MCF 10A (cell line): Measurements from ENCODE around the gene NCKAP5L. TPM values are rescaled to one million over a fixed set of nuclear protein-coding genes. Genes with fewer than 3 reads are reported as not detected.

Experiments
- BruUV-seq: library from RNA; stranded (reverse); fragments of 400-500 nt; replicated peaks from 2 replicates; lab custom pipeline; 2021; lab: Mats Ljungman, UMichigan
- CTCF ChIA-PET: fragments of 300-600 bp; sonication (Branson Sonifier 250); formaldehyde crosslinking; extraction: SDS; loops from one replicate; lab custom pipeline; 2021; ENCODE audit warnings: antibody characterized with exemption, inconsistent platforms; lab: Yijun Ruan, JAX
- POLR2A ChIA-PET: fragments of 300-600, 350-650 bp; sonication (Branson Sonifier 250); formaldehyde crosslinking; extraction: SDS; loops from one replicate; lab custom pipeline; 2020; ENCODE audit warnings: antibody characterized with exemption, inconsistent platforms; lab: Yijun Ruan, JAX
- DNase-seq: peaks from one replicate; pipeline ENCODE4 v3.0.0-alpha.2; 2018; ENCODE audit not compliant: unreplicated experiment
- H3K27ac Mint-ChIP-seq: one replicate; pipeline ENCODE4 v1.8.0; 2022; ENCODE audit warnings: mild to moderate bottlenecking, low read depth, mixed read lengths; ENCODE audit not compliant: unreplicated experiment
- H3K27me3 Mint-ChIP-seq: one replicate; pipeline ENCODE4 v1.8.0; 2022; ENCODE audit warnings: mixed read lengths; ENCODE audit not compliant: insufficient read depth, unreplicated experiment
- H3K36me3 Mint-ChIP-seq: one replicate; pipeline ENCODE4 v1.8.0; 2022; ENCODE audit warnings: mild to moderate bottlenecking, moderate library complexity, mixed read lengths; ENCODE audit not compliant: insufficient read depth, unreplicated experiment
- H3K4me1 Mint-ChIP-seq: one replicate; pipeline ENCODE4 v1.8.0; 2022; ENCODE audit warnings: mixed read lengths; ENCODE audit not compliant: insufficient read depth, unreplicated experiment
- H3K4me3 Mint-ChIP-seq: one replicate; pipeline ENCODE4 v1.8.0; 2022; ENCODE audit warnings: mild to moderate bottlenecking, moderate library complexity, mixed read lengths; ENCODE audit not compliant: unreplicated experiment
- H3K9me3 Mint-ChIP-seq: one replicate; pipeline ENCODE4 v1.8.0; 2022; ENCODE audit warnings: mixed read lengths; ENCODE audit not compliant: unreplicated experiment
- intact Hi-C: fragments of 100-400 bp; cut with micrococcal nuclease; formaldehyde crosslinking; loops from 2 replicates; pipeline ENCODE4 v1.14.1; 2022
- total RNA-seq: library from RNA; stranded (reverse); gene quantifications from 2 replicates; pipeline ENCODE4 v1.2.3, GENCODE V29; 2022
- TF ChIP-seq, protein P1 (sequence below): fragments of 200-600 bp; IDR thresholded peaks from one replicate; pipeline ENCODE4 v1.8.0; 2022; ENCODE audit warnings: antibody characterized with exemption, mild to moderate bottlenecking; ENCODE audit not compliant: unreplicated experiment

Gene NCKAP5L
- total RNA-seq, 1 experiment from 2014 or later = 19.9 TPM

DNA sequence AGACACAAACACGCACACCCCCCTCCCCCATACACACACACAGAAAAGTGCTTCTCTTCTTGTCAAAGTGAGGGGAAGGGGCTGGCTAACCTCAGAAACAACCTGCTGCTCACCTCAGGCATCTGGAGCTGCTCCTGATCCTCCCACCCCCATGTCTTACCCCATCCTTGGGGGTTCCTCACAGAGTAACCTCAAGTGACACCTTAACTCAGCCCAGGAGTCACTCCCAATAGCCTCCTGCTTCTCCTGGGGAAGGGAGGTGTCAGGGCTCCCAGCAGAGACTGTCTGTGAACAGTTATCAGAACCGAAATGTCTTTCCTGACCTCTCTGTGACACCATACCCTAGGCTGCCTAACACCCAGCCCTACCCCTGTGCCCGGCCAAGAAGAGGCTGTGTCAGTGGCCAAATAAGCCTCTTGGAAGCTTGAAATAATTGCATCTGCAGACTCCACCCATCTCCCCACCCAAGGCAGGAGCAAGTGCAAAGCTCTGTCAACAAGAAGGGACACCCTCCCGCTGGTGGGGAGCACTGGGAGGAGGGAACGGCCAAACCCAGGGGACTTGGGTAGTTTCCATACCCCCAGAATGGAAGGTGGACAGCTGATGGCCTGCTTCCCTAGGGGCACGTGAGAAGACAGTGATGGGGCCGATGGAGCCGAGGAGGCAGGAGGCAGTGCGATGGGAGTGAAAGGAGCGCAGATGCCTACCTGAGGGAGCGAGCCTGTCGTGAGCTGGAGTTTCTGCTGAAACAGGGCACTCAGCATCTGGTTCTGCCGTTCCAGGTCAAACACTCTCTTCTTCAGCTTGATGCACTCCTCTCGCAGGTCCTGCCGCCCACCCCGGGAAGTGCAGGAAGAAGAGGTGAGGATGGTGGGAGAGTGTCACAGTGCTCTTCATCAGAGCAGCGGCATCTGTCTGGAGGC is 26.8 kb downstream of the NCKAP5L start:
- Mint-ChIP-seq H3K4me3 (no peak overlapping the region), H3K27ac (no peak overlapping the region)
- no TSS peak for BruUV-seq

GRCh38 chr12:49800421-49801140 is 27.6 kb downstream of the NCKAP5L start:
- CTCF ChIA-PET = interaction anchor here (0.8 to 1.4 kb wide), 3 partner anchors 22 to 66 kb away, joined by 3 to 7 read pairs (median 5); no protein-coding TSS in a partner anchor

More for the DNA sequence above, 26.8 kb downstream of the NCKAP5L start:
- TF ChIP-seq, protein P1, sequence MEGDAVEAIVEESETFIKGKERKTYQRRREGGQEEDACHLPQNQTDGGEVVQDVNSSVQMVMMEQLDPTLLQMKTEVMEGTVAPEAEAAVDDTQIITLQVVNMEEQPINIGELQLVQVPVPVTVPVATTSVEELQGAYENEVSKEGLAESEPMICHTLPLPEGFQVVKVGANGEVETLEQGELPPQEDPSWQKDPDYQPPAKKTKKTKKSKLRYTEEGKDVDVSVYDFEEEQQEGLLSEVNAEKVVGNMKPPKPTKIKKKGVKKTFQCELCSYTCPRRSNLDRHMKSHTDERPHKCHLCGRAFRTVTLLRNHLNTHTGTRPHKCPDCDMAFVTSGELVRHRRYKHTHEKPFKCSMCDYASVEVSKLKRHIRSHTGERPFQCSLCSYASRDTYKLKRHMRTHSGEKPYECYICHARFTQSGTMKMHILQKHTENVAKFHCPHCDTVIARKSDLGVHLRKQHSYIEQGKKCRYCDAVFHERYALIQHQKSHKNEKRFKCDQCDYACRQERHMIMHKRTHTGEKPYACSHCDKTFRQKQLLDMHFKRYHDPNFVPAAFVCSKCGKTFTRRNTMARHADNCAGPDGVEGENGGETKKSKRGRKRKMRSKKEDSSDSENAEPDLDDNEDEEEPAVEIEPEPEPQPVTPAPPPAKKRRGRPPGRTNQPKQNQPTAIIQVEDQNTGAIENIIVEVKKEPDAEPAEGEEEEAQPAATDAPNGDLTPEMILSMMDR = no peak
- Mint-ChIP-seq H3K4me1 (no peaks in the 10 kb centered on the region), H3K9me3 (no peaks in the 10 kb centered on the region), H3K27me3 (no peaks in the 10 kb centered on the region), H3K36me3 (peaks cover 37% of the 10 kb centered on the region)
- POLR2A ChIA-PET = interaction anchor here (0.9 to 1.0 kb wide), 2 partner anchors 35 to 41 kb away, joined by 3 read pairs; partner anchors contain the start of gene BCDIN3D
- intact Hi-C loops = no loop called here
- no peak for DNase-seq
- CTCF ChIA-PET = interaction anchor here (0.7 to 1.4 kb wide), 3 partner anchors 37 to 119 kb away, joined by 3 to 5 read pairs (median 3); no protein-coding TSS in a partner anchor

GRCh38 chr12:49798934-49799333 is 29.3 kb downstream of the NCKAP5L start:
- TF ChIP-seq, protein P1 = no peak
- CTCF ChIA-PET = interaction anchor here (1.3 to 1.4 kb wide), 2 partner anchors 13 to 191 kb away, joined by 4 to 5 read pairs; no protein-coding TSS in a partner anchor
- Mint-ChIP-seq H3K4me3 (no peak overlapping the region), H3K36me3 (peaks cover 21% of the 10 kb centered on the region), H3K9me3 (no peaks in the 10 kb centered on the region), H3K27me3 (no peaks in the 10 kb centered on the region), H3K4me1 (no peaks in the 10 kb centered on the region), H3K27ac (no peak overlapping the region)
- POLR2A ChIA-PET = no interaction called here
- intact Hi-C loops = no loop called here
- BruUV-seq = no TSS peak
- no peak for DNase-seq

More at GRCh38 chr12:49800421-49801140, 27.6 kb downstream of the NCKAP5L start:
- TF ChIP-seq, protein P1 = no peak
- Mint-ChIP-seq H3K27me3 (no peaks in the 10 kb centered on the region), H3K9me3 (no peaks in the 10 kb centered on the region), H3K27ac (no peak overlapping the region), H3K4me1 (no peaks in the 10 kb centered on the region), H3K36me3 (peaks cover 30% of the 10 kb centered on the region), H3K4me3 (no peak overlapping the region)
- intact Hi-C loops = no loop called here
- DNase-seq = no peak
- no TSS peak for BruUV-seq
- POLR2A ChIA-PET = interaction anchor here (0.9 to 1.0 kb wide), 2 partner anchors 36 to 42 kb away, joined by 3 read pairs; partner anchors contain the start of gene BCDIN3D
